ACC112 (cell line): ENCODE data around the gene GYG1.
A peak's percentile ranks its signal among the peaks of the same experiment; 100 is the strongest.

Experiments
- H2AFZ ChIP-seq: fragments of 200-600 bp; sonication (generic); one replicate; pipeline ENCODE4 v1.6.0; 2017; ENCODE audit warnings: antibody characterized with exemption, low read length; ENCODE audit not compliant: unreplicated experiment
- H3K27ac ChIP-seq: fragments of 200-600 bp; sonication (generic); 2 replicates; pipeline ENCODE4 v1.5.1; 2014; ENCODE audit warnings: low read depth, mild to moderate bottlenecking, antibody characterized with exemption, low read length, moderate library complexity
- H3K27me3 ChIP-seq: fragments of 200-600 bp; sonication (generic); 2 replicates; pipeline ENCODE4 v1.6.1; 2014; ENCODE audit warnings: mild to moderate bottlenecking, antibody characterized with exemption, low read length, moderate library complexity, mixed read lengths; ENCODE audit not compliant: insufficient read depth
- H3K36me3 ChIP-seq: fragments of 200-600 bp; sonication (generic); 2 replicates; pipeline ENCODE4 v1.6.1; 2016; ENCODE audit warnings: mild to moderate bottlenecking, antibody characterized with exemption, low read length, moderate library complexity, mixed read lengths; ENCODE audit not compliant: insufficient read depth
- H3K4me1 ChIP-seq: fragments of 200-600 bp; sonication (generic); one replicate; pipeline ENCODE4 v1.6.1; 2016; ENCODE audit warnings: low read length, mixed read lengths; ENCODE audit not compliant: insufficient read depth, unreplicated experiment, control insufficient read depth
- H3K4me3 ChIP-seq: fragments of 200-600 bp; sonication (generic); 2 replicates; pipeline ENCODE4 v1.5.1; 2014; ENCODE audit warnings: mild to moderate bottlenecking, low read depth, low read length
- H3K79me2 ChIP-seq: fragments of 200-600 bp; sonication (generic); one replicate; pipeline ENCODE4 v1.6.0; 2016; ENCODE audit warnings: low read length; ENCODE audit not compliant: control insufficient read depth, unreplicated experiment, insufficient read depth

Gene GYG1

GRCh38 chr3:149038322-149038721 is 47.0 kb downstream of the GYG1 start:
- Histone ChIP-seq H3K79me2 (no peaks in the 10 kb centered on the region), H2AFZ (no peak overlapping the region), H3K27ac (no peak overlapping the region), H3K27me3 (no peaks in the 10 kb centered on the region), H3K36me3 (peaks cover 20% of the 10 kb centered on the region; the same call in 1 of the 2 replicates), H3K4me3 (no peak overlapping the region), H3K4me1 (peaks cover 11% of the 10 kb centered on the region)

GRCh38 chr3:149042789-149043386 is 51.5 kb downstream of the GYG1 start:
- Histone ChIP-seq H3K36me3 (peaks cover 30% of the 10 kb centered on the region), H3K79me2 (no peaks in the 10 kb centered on the region), H3K4me1 (peaks cover 23% of the 10 kb centered on the region), H3K27me3 (no peaks in the 10 kb centered on the region), H2AFZ (peak overlapping the region; percentile 11), H3K27ac (peak overlapping the region; percentile 94), H3K4me3 (peak overlapping the region; percentile 56)

- Histone ChIP-seq H3K4me1 (peaks cover 23% of the 10 kb centered on the region), H3K4me3 (no peak overlapping the region), H3K79me2 (no peaks in the 10 kb centered on the region), H3K36me3 (peaks cover 40% of the 10 kb centered on the region), H2AFZ (no peak overlapping the region), H3K27ac (no peak overlapping the region), H3K27me3 (no peaks in the 10 kb centered on the region)
Observed at GRCh38 chr3:149044339-149045083, 53.2 kb downstream of the GYG1 start.

- Histone ChIP-seq H3K27me3 (no peaks in the 10 kb centered on the region), H3K4me1 (peaks cover 4% of the 10 kb centered on the region), H3K27ac (no peak overlapping the region), H3K4me3 (no peak overlapping the region), H2AFZ (no peak overlapping the region), H3K79me2 (no peaks in the 10 kb centered on the region), H3K36me3 (peaks cover 67% of the 10 kb centered on the region)
Observed at GRCh38 chr3:149055575-149055974, 64.2 kb downstream of the GYG1 start.

GRCh38 chr3:149058198-149058597 is 66.9 kb downstream of the GYG1 start:
- H2AFZ ChIP-seq = no peak overlapping the region
- H3K27me3 ChIP-seq = no peaks in the 10 kb centered on the region
- H3K27ac ChIP-seq = no peak overlapping the region
- H3K4me3 ChIP-seq = no peak overlapping the region
- H3K36me3 ChIP-seq = peaks cover 64% of the 10 kb centered on the region
- peaks cover 4% of the 10 kb centered on the region for H3K4me1 ChIP-seq
- no peaks in the 10 kb centered on the region for H3K79me2 ChIP-seq

GRCh38 chr3:149058602-149059001 is 67.3 kb downstream of the GYG1 start:
- no peak overlapping the region for H3K4me3 ChIP-seq
- H3K27me3 ChIP-seq = no peaks in the 10 kb centered on the region
- peaks cover 60% of the 10 kb centered on the region for H3K36me3 ChIP-seq
- no peak overlapping the region for H2AFZ ChIP-seq
- H3K27ac ChIP-seq = no peak overlapping the region
- peaks cover 4% of the 10 kb centered on the region for H3K4me1 ChIP-seq
- H3K79me2 ChIP-seq = no peaks in the 10 kb centered on the region

GRCh38 chr3:149061776-149062175 is 70.4 kb downstream of the GYG1 start:
- Histone ChIP-seq H2AFZ (no peak overlapping the region), H3K27ac (no peak overlapping the region), H3K4me3 (no peak overlapping the region), H3K27me3 (no peaks in the 10 kb centered on the region), H3K4me1 (no peaks in the 10 kb centered on the region), H3K36me3 (peaks cover 46% of the 10 kb centered on the region), H3K79me2 (no peaks in the 10 kb centered on the region)

- Histone ChIP-seq H3K27ac (no peak overlapping the region), H2AFZ (no peak overlapping the region), H3K79me2 (no peaks in the 10 kb centered on the region), H3K27me3 (no peaks in the 10 kb centered on the region), H3K4me3 (no peak overlapping the region), H3K4me1 (no peaks in the 10 kb centered on the region), H3K36me3 (peaks cover 47% of the 10 kb centered on the region)
Observed at GRCh38 chr3:149067883-149068282, 76.5 kb downstream of the GYG1 start.
